ENCODE measurements around the gene APLF.

APLF gene

GRCh38 chr2:68556381-68556780, 89.0 kb downstream of the APLF start:
- DNase-seq (ENCODE audit: extremely low spot score), result no peak
- no peak for TF ChIP-seq CTCF (IDR thresholded peaks at IDR 0.05; ENCODE audit: control extremely low read depth, extremely low read depth, low read depth, missing control alignments)
- ChIA-PET POLR2A (no interaction called here), CTCF (no interaction called here)

DNA sequence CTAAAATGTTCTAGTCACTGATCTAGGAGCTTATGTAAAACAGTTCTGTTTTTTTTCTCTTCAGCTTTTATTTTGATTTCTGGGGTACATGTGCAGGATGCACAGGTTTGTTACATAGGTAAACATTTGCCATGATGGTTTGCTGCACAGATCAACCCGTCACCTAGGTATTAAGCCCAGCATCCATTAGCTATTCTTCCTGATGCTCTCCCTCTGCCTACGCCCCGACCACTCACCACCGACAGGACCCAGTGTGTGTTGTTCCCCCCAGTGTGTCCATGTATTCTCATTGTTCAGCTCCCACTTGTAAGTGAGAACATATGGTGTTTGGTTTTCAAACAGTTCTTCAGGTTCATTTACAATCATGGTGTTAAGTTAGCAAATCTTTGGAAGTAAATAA, 91.2 kb downstream of the APLF start:
- DNase-seq (ENCODE audit: extremely low spot score), result no peak
- TF ChIP-seq CTCF (IDR thresholded peaks at IDR 0.05; ENCODE audit: control extremely low read depth, extremely low read depth, low read depth, missing control alignments), result no peak
- CTCF ChIA-PET, result interaction anchor here (1.4 to 1.7 kb wide), 2 partner anchors 11 to 37 kb away, joined by 4 to 6 read pairs; no protein-coding TSS in a partner anchor
- POLR2A ChIA-PET, result no interaction called here

DNA sequence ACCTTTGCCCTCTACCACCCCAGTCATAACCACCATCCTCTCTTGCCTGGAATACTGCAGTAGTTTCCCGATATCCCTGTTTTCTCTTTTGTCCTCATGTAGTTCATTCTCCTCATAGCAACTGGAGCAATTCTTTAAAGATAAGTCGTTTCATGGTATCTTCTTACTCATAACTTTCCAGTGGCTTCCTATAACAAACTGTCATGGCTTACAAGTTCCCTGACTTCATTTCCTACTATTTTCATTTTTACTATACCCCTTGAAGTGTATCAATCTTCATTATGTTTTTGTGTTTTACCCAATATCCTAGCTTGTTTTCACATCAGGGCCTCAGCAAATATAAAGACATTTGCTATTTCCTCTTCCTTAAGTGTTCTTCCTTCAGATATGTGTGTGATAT, 92.3 kb downstream of the APLF start:
- TF ChIP-seq CTCF (IDR thresholded peaks at IDR 0.05; ENCODE audit: control extremely low read depth, extremely low read depth, low read depth, missing control alignments), result no peak
- ChIA-PET POLR2A (no interaction called here), CTCF (interaction anchor here (1.3 to 1.7 kb wide), 4 partner anchors 10 to 72 kb away, joined by 3 to 8 read pairs (median 5); no protein-coding TSS in a partner anchor)
- no peak for DNase-seq (ENCODE audit: extremely low spot score)

DNA sequence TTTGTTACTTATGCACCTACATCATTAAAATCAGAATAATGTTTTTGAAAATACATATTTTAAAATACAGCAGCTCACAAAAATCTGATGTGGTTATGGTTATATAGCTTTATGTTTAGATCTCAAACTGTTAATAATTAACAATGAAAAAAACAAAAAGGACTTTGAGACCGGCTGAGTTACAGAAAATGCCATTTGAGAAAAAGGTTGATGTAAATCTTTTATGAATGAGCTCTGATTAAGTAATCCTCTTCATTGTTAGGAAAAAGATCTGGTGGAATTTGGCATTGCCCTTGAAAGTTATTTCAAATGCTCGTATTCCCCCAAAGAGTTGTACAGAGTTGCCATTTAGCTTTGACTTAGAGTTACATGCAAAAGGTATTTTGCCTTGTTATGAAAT, 93.2 kb downstream of the APLF start:
- no peak for TF ChIP-seq CTCF (IDR thresholded peaks at IDR 0.05; ENCODE audit: control extremely low read depth, extremely low read depth, low read depth, missing control alignments)
- DNase-seq (ENCODE audit: extremely low spot score), result no peak
- CTCF ChIA-PET, result interaction anchor here (0.8 to 1.6 kb wide), 5 partner anchors 11 to 73 kb away, joined by 3 to 8 read pairs (median 3); no protein-coding TSS in a partner anchor
- POLR2A ChIA-PET, result no interaction called here

DNA sequence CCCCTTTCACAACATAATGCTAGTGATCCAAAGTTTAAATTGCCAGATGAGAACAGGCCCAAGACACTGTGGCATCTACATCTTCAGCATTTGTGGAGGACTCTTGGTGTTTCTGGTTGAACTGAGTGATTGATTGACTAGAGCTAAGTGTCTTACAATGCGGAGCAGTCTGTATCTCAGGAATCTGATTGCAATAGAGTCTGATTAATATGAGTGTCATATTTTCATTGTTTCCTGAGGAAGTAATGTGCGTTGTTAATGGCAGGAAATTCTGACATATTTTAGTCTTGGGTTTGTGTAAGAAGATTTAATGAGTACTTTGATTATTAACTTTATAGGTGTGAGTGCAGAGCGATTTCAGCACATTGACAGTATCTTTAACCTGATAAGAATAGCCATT, 94.0 kb downstream of the APLF start:
- ChIA-PET POLR2A (no interaction called here), CTCF (interaction anchor here (0.8 to 1.6 kb wide), 4 partner anchors 12 to 34 kb away, joined by 3 to 8 read pairs (median 4); no protein-coding TSS in a partner anchor)
- DNase-seq (ENCODE audit: extremely low spot score), result no peak
- TF ChIP-seq CTCF (IDR thresholded peaks at IDR 0.05; ENCODE audit: control extremely low read depth, extremely low read depth, low read depth, missing control alignments), result no peak

DNA sequence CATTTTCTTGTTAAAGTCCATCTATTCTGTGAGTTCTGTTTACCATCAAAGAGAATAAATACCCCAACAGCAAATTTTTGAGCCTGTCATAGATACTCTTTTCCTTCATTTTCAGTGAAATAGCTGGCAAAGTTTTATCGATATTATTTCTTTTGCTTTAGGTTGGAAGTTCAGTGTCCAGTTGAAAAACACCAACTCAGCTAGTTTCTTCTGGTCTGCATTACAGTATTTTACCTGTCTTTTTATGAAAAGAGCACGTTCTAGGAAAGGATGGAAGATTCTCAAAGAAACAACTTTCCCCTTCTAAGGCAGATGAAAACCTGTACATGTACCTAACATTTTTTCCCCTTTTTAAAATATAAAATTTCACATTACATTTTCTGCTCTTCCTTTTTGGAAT, 95.5 kb downstream of the APLF start:
- ChIA-PET CTCF (interaction anchor here (1.5 to 2.0 kb wide), 4 partner anchors 10 to 32 kb away, joined by 4 to 6 read pairs (median 5); no protein-coding TSS in a partner anchor), POLR2A (no interaction called here)
- TF ChIP-seq CTCF (IDR thresholded peaks at IDR 0.05; ENCODE audit: control extremely low read depth, extremely low read depth, low read depth, missing control alignments), result no peak
- no peak for DNase-seq (ENCODE audit: extremely low spot score)
